Liver (tissue), 9 donors: ENCODE results near the gene ZNF614. TPM values are rescaled to one million over a fixed set of nuclear protein-coding genes. Genes with fewer than 3 reads are reported as not detected.
"Not testable (repeated sequence)": the region's sequence is repeated elsewhere in the genome, so short reads cannot be mapped to it uniquely, and the experiment has no call there.

Source experiments
- DNase-seq: peaks from one replicate; pipeline ENCODE4 v3.0.0-alpha.2; 2017; ENCODE audit warnings: low spot score
- H3K27ac ChIP-seq, 2 donors: one replicate each; pipeline ENCODE4 v1.7.0; 2013; ENCODE audit warnings: inconsistent platforms in 2 of 2, low read length in 2 of 2, control low read depth in 1 of 2, low read depth in 1 of 2, mild to moderate bottlenecking in 1 of 2
- H3K27me3 ChIP-seq, 4 donors: one replicate each; pipeline versions ENCODE4 v1.6.1 to v1.7.0; 2013; ENCODE audit warnings: low read length in 3 of 4, inconsistent platforms in 1 of 4, mild to moderate bottlenecking in 1 of 4, moderate library complexity in 1 of 4; ENCODE audit not compliant: control insufficient read depth in 4 of 4, insufficient read depth in 4 of 4
- H3K36me3 ChIP-seq, 4 donors: one replicate each; pipeline versions ENCODE4 v1.6.1 to v1.7.0; 2013; ENCODE audit warnings: low read length in 3 of 4, mild to moderate bottlenecking in 3 of 4, low read depth in 1 of 4, moderate library complexity in 1 of 4; ENCODE audit not compliant: control insufficient read depth in 4 of 4, insufficient read depth in 3 of 4
- H3K4me1 ChIP-seq, 4 donors: one replicate each; pipeline versions ENCODE4 v1.6.1 to v1.7.0; 2013; ENCODE audit warnings: low read length in 3 of 4, mild to moderate bottlenecking in 3 of 4, moderate library complexity in 1 of 4; ENCODE audit not compliant: control insufficient read depth in 4 of 4, insufficient read depth in 4 of 4
- H3K4me3 ChIP-seq, 3 donors: one replicate each; pipeline versions ENCODE4 v1.6.1 to v1.7.0; 2013; ENCODE audit warnings: low read length in 3 of 3, control low read depth in 1 of 3, low read depth in 1 of 3, mild to moderate bottlenecking in 1 of 3
- H3K9ac ChIP-seq, 2 donors: one replicate each; pipeline ENCODE4 v1.7.0; 2013; ENCODE audit warnings: low read length in 2 of 2, mild to moderate bottlenecking in 2 of 2, moderate library complexity in 2 of 2, control low read depth in 1 of 2, low read depth in 1 of 2
- H3K9me3 ChIP-seq, 4 donors: one replicate each; pipeline versions ENCODE4 v1.6.1 to v1.7.0; 2013; ENCODE audit warnings: low read length in 3 of 4; ENCODE audit not compliant: control insufficient read depth in 4 of 4
- ATF3 ChIP-seq: IDR thresholded peaks from 2 replicates; pipeline ENCODE4 v1.6.1; 2016; ENCODE audit warnings: antibody characterized with exemption
- CTCF ChIP-seq: fragments of 150-350 bp; IDR thresholded peaks from 2 replicates; pipeline ENCODE4 v1.5.1; 2017; ENCODE audit warnings: improper control_type of control experiment, low read depth, low read length; ENCODE audit not compliant: missing input control
- EGR1 ChIP-seq, 2 donors: IDR thresholded peaks; 2 replicates each; pipeline ENCODE4 v1.6.1; 2016 to 2018; ENCODE audit warnings: antibody characterized with exemption in 2 of 2, low read depth in 2 of 2
- FOXA1 ChIP-seq: IDR thresholded peaks from 2 replicates; pipeline ENCODE4 v1.6.1; 2016; ENCODE audit warnings: antibody characterized with exemption
- FOXA2 ChIP-seq: IDR thresholded peaks from 2 replicates; pipeline ENCODE4 v1.6.1; 2016; ENCODE audit warnings: antibody characterized with exemption
- HNF4A ChIP-seq, 2 donors: conservative IDR thresholded peaks; 2 replicates each; pipeline ENCODE4 v1.6.1; 2016; ENCODE audit warnings: antibody characterized with exemption in 2 of 2, mild to moderate bottlenecking in 2 of 2
- HNF4G ChIP-seq: IDR thresholded peaks from 2 replicates; pipeline ENCODE4 v1.6.1; 2016; ENCODE audit warnings: antibody characterized with exemption
- JUND ChIP-seq, 2 donors: IDR thresholded peaks; 2 replicates each; pipeline ENCODE4 v1.6.1; 2016; ENCODE audit warnings: antibody characterized with exemption in 2 of 2
- MAX ChIP-seq: IDR thresholded peaks from 2 replicates; pipeline ENCODE4 v1.6.1; 2016; ENCODE audit warnings: antibody characterized with exemption
- NR2F2 ChIP-seq: IDR thresholded peaks from 2 replicates; pipeline ENCODE4 v1.6.1; 2016; ENCODE audit warnings: antibody characterized with exemption
- RAD21 ChIP-seq, 2 donors: IDR thresholded peaks; 2 replicates each; pipeline ENCODE4 v1.6.1; 2016; ENCODE audit warnings: antibody characterized with exemption in 2 of 2, mild to moderate bottlenecking in 2 of 2
- RXRA ChIP-seq, 2 donors: IDR thresholded peaks; 2 replicates each; pipeline ENCODE4 v1.6.1; 2017 to 2018; ENCODE audit warnings: antibody characterized with exemption in 2 of 2, mild to moderate bottlenecking in 1 of 2
- TAF1 ChIP-seq: conservative IDR thresholded peaks from 2 replicates; pipeline ENCODE4 v1.6.1; 2016; ENCODE audit warnings: antibody characterized with exemption, mild to moderate bottlenecking
- YY1 ChIP-seq: IDR thresholded peaks from 2 replicates; pipeline ENCODE4 v1.6.1; 2016; ENCODE audit warnings: antibody characterized with exemption, mild to moderate bottlenecking
- ZBTB33 ChIP-seq: IDR thresholded peaks from 2 replicates; pipeline ENCODE4 v1.6.1; 2016; ENCODE audit warnings: antibody characterized with exemption
- WGBS: extraction: QIAGEN DNeasy Blood & Tissue Kit; methylation state at CpG from one replicate; pipeline ENCODE4 v1.1.7; 2013; 5-methylcytosine and 5-hydroxymethylcytosine counted together
- polyA plus RNA-seq, 2 donors: library from polyadenylated mRNA; stranded (reverse) in 1 of 2; unstranded in 1 of 2; fragments of 200-250 nt in 1 of 2; fragments of >200 nt in 1 of 2; fragmentation: Nextera tagmentation in 1 of 2; extraction: Ambion mirVana in 1 of 2; gene quantifications; one replicate each; pipeline versions ENCODE4 v1.2.1 to v1.2.3, GENCODE V29; 2013 to 2015
- total RNA-seq, 2 donors: library from RNA; depleted of rRNA; stranded (reverse); fragments of >200 nt; gene quantifications; one replicate each; pipeline ENCODE4 v1.2.3, GENCODE V29; 2014
- donor health status: healthy.
- donor health status: healthy.
- donor health status: healthy.
- donor health status: healthy.
- donor health status: healthy.

ZNF614 gene
- total and polyA plus RNA-seq, 4 donors: 1.1 to 4.7 (median 1.7) TPM

GRCh38 chr19:51976852-51977251 is 51.3 kb downstream of the ZNF614 start:
- TF ChIP-seq EGR1 (IDR thresholded peaks at IDR 0.05; ENCODE audit: low read depth in 2 of 2): no peak
- TF ChIP-seq FOXA1: no peak
- no peak for TF ChIP-seq RAD21 (IDR thresholded peaks at IDR 0.05)
- no peak for TF ChIP-seq TAF1
- no peak for TF ChIP-seq ZBTB33
- TF ChIP-seq ATF3: no peak
- TF ChIP-seq HNF4A (conservative IDR thresholded peaks at IDR 0.05): no peak
- DNase-seq: no peak
- H3K36me3 ChIP-seq: peaks cover 14 to 54% (median 49%) of the 10 kb centered on the region in 4 donors
- no peaks in the 10 kb centered on the region for H3K27me3 ChIP-seq
- H3K27ac ChIP-seq: no peak overlapping the region
- H3K9ac ChIP-seq: no peak overlapping the region
- peaks cover 60 to 91% (median 65%) of the 10 kb centered on the region in 4 donors for H3K9me3 ChIP-seq
- H3K4me1 ChIP-seq: no peaks in the 10 kb centered on the region
- 93% methylated on average over 3 of the region's 3 CpGs for WGBS
- peak overlapping the region in 1 of 3 donors; percentile 18 for H3K4me3 ChIP-seq

GRCh38 chr19:51975787-51976186 is 52.4 kb downstream of the ZNF614 start:
- peak overlapping the region in 2 of 3 donors; percentile 35 to 50 for H3K4me3 ChIP-seq
- H3K36me3 ChIP-seq: peaks cover 16 to 64% (median 57%) of the 10 kb centered on the region in 4 donors
- H3K9me3 ChIP-seq: peaks cover 64 to 92% (median 70%) of the 10 kb centered on the region in 4 donors
- not testable (repeated sequence) for H3K4me1 ChIP-seq, H3K27ac ChIP-seq, H3K27me3 ChIP-seq, H3K9ac ChIP-seq, DNase-seq
- WGBS: 97% methylated on average over 17 of the region's 17 CpGs

- H3K9ac ChIP-seq: no peak overlapping the region
- no peak for TF ChIP-seq MAX
- no peak for TF ChIP-seq ATF3
- TF ChIP-seq RXRA (IDR thresholded peaks at IDR 0.05): no peak
- TF ChIP-seq CTCF: no peak
- no peak for TF ChIP-seq NR2F2
- TF ChIP-seq YY1: no peak
- TF ChIP-seq ZBTB33: no peak
- TF ChIP-seq FOXA2: no peak
- TF ChIP-seq EGR1 (IDR thresholded peaks at IDR 0.05; ENCODE audit: low read depth in 2 of 2): no peak
- no peak for TF ChIP-seq HNF4G
- TF ChIP-seq JUND (IDR thresholded peaks at IDR 0.05): no peak
- TF ChIP-seq TAF1: no peak
- no peak overlapping the region for H3K27ac ChIP-seq
- no peaks in the 10 kb centered on the region for H3K4me1 ChIP-seq
- H3K4me3 ChIP-seq: peak overlapping the region in 2 of 3 donors; percentile 57 to 67
- peaks cover 61 to 96% (median 72%) of the 10 kb centered on the region in 4 donors for H3K9me3 ChIP-seq
- H3K36me3 ChIP-seq: peaks cover 34 to 80% (median 76%) of the 10 kb centered on the region in 4 donors
- DNase-seq: no peak
- WGBS: 97% methylated on average over 4 of the region's 4 CpGs
- H3K27me3 ChIP-seq: no peaks in the 10 kb centered on the region
Measured at GRCh38 chr19:51971624-51972023, 56.6 kb downstream of the ZNF614 start.
